ENCODE results near the gene STK32C.

DNA sequence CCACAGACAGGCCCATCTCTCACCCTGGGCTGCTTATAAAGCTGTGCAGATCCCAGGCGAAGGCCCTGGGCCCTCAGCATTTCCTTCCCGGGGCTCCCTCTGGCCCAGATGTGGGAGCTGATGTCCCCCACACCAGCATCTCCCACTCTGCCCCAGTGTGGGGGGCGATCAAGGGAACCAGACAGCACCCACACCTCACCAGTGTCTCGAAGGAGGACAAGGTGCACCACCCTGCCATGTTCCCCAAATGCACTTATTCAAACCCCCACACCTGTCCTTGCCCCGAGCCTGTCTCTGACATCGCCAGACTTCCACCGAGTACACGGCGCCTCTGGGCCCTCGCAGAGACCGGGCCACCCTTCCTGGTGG, 101.4 kb downstream of the STK32C start:
- TF ChIP-seq, protein P1, sequence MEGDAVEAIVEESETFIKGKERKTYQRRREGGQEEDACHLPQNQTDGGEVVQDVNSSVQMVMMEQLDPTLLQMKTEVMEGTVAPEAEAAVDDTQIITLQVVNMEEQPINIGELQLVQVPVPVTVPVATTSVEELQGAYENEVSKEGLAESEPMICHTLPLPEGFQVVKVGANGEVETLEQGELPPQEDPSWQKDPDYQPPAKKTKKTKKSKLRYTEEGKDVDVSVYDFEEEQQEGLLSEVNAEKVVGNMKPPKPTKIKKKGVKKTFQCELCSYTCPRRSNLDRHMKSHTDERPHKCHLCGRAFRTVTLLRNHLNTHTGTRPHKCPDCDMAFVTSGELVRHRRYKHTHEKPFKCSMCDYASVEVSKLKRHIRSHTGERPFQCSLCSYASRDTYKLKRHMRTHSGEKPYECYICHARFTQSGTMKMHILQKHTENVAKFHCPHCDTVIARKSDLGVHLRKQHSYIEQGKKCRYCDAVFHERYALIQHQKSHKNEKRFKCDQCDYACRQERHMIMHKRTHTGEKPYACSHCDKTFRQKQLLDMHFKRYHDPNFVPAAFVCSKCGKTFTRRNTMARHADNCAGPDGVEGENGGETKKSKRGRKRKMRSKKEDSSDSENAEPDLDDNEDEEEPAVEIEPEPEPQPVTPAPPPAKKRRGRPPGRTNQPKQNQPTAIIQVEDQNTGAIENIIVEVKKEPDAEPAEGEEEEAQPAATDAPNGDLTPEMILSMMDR (conservative IDR thresholded peaks at IDR 0.05): no peak
- no peak for TF ChIP-seq EZH2 (IDR thresholded peaks at IDR 0.05; ENCODE audit: low read depth)
